ENCODE data around the gene PDCD1.
"Not testable (repeated sequence)": the region's sequence is repeated elsewhere in the genome, so short reads cannot be mapped to it uniquely, and the experiment has no call there.

Gene PDCD1

GRCh38 chr2:241858206-241859016 lies at the start of gene PDCD1:
Gene PDCD1 (minus strand): TSS chr2:241858894. CDS start chr2:241858838, 56 bp downstream.
- DNase-seq (ENCODE audit: low spot score) = no peak

DNA sequence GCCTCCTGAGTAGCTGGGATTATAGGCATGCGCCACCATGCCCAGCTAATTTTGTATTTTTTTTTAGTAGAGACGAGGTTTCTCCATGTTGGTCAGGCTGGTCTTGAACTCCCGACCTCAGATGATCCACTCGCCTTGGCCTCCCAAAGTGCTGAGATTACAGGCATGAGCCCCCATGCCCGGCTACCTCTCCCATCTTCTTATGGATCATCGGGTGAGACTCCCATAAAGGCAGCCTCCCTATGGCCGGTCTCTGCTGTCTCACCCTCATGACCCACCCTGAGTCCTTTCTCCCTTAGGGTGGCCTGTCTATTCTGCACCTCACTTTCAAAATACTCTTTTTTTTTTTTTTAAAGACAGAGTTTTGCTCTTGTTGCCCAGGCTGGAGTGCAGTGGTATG lies 49.1 kb upstream of the PDCD1 start:
- not testable (repeated sequence) for DNase-seq (ENCODE audit: low spot score)

GRCh38 chr2:241906826-241907570 lies 48.3 kb upstream of the PDCD1 start:
- no peak for DNase-seq (ENCODE audit: low spot score)

DNA sequence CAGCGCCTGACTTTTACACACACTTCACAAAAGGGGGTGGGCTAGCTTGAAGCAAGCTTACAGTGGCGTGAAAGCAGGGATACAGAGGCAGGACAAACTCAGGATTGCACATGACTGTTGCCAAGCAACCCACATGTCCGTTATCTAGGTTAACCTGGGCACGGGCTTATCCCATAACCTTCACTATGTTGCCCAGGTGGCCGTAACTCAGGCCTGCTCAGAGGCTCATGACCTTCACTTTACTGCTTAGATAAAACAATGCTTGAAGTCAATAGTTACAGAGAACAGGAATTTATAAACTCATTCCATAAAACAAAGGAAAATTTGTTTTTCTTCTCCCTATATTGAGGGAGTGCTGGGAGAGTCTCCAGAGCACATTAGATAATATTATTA lies 47.7 kb upstream of the PDCD1 start:
- DNase-seq (ENCODE audit: low spot score) = not testable (repeated sequence)

- DNase-seq (ENCODE audit: low spot score) = no peak
These were observed 47.2 kb upstream of the PDCD1 start for GRCh38 chr2:241905716-241906377.

DNA sequence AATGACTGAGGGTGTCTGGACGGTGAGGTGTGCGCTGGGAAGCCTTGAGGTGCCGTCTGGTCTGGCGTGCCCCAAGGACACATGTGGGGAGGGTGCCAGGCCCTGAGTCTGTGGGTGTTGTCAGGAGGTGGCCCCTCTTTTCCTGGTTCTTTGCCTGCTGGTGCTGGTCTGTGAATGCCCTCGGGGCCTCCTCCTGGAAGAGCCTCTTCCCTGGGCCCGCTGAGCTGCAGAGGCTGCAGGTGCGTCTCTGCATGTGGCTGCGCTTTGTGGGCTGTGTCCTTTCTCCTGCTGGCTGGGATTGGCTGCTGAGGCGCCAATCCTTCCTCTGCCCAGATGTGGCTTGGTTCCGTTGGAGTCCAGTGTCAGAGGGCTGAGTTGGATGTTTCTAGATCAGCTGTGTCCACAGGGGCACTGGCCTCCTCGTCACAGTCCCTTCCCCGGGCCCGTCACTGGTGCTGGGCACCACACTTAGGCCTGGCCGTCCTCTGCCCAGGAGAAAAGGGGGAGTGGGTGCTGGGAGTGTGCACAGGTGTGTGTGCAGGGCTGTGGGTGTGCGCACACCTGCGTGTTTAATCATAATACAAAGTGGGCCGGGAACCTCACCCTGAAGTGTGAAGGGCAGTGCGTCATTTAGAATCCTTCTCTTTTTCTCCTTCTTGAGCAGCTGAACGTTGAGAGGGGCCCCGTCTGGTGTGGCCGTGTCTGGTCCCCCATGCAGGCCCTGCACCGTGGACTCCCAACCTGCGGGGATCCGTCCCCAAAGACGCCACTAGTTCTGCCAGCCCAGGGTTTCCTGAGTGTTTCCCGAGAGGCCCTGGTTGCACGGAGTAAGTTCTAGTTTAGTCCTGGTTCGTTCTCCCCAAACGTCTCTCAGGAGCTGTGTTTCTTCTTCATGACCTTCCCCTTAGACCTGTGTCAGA lies 46.4 kb upstream of the PDCD1 start:
- DNase-seq (ENCODE audit: low spot score) = no peak

DNA sequence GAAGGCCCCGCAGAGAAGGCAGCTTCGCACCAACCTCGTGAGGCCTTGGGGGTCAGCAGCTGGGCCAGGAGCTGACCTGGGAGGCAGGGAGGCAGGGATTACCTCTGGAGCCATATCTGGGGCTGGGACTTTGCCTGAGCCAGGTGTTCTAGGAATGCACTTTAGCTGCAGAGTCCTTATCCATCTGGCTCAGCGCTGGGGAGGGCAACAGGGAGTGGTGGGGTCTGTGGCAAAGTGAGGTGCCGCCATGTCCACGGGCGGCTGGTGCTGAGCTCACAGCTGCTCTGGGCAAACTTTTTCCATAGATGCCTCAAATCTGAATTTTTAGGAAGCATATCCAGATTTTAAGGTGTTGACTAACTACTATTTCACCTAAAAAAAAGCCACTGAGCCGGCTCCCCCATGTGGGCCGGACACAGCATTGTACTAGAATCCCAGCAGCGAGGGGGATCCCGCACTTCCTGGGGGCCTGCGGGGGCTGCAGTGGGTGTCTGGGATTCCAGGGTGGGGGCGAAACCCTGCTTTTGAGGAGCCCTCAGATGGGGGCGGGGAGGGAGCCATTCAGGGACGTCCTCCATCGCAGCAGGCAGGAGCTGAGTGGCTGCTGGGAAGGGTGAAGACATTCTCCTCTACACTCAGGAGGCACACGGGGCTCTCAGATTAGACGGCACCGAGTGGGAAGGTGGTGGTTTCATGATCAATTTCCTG lies 45.5 kb upstream of the PDCD1 start:
- no peak for DNase-seq (ENCODE audit: low spot score)

DNA sequence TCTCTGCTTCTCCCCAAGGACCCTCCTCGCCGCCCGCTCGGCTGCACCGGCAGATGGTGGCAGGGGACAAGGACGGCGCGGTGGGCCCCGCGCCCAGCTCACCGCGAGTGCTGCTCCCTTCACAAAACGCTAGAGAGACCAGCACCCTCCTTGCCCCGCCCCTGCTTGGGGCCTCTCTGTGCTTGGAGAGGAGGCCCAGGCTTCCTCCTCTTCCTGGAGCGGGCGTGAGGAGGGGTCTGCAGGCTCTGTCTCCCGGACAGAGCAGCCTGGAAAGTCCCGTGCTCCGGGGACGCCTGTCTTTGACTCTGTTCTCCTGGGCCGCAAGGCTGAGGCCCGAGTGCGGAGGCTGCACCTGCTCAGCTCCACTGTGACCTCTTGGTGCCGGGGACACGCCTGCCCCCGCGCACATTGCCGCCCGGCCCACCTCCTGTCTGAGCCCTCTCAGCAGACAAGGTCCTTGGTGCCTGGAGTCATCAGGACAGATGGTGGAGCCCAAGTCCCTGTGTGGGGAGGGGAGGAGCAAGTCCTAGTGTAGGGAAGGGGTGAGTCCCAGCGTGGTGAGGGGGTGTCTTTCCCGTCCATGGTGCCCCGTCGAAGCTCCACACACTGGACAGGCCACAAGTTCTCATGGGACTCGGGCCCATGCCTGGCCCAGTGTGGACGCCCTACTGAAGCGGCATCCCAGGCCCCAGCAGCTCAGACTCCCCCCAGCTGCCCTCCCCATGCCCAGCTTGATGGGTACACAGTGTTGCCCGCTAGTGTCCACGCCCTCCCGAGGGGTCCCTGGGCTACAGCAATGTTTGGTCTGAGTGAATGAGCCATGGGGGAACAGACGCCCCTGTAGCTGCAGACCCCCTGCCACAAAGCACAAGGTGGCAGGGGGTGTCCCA lies 44.7 kb upstream of the PDCD1 start:
- no peak for DNase-seq (ENCODE audit: low spot score)

DNA sequence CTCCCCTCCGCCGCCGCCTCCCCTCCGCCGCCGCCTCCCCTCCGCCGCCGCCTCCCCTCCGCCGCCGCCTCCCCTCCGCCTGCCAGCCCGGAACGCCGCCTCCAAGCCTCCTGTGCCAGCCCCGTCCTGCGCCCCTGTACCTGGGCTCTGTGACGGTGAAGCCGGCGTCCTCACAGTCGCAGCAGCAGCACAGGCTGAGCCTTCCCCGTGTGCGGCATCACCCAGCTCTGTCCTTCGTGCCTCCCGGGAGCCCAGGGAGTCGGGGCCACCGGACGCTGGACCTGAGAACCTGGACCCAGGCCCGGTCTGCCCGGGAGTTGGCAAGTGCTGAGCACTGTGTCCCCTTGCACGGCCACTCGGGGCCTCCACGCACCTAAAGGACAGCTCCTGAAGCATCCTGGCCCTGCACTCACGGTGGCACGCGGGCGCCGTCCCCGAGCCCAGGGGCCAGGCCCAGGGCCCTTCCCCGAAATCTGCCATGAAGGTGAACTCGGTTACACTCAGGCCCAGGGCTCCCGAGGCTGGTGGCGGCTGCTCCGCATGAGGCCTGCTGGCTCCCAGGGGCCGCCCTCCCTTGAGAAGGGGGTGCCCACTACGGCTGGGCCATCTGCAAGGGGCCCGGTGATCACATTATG lies 43.8 kb upstream of the PDCD1 start:
- no peak for DNase-seq (ENCODE audit: low spot score)

GRCh38 chr2:241901500-241902351 lies 43.0 kb upstream of the PDCD1 start:
- no peak for DNase-seq (ENCODE audit: low spot score)

DNA sequence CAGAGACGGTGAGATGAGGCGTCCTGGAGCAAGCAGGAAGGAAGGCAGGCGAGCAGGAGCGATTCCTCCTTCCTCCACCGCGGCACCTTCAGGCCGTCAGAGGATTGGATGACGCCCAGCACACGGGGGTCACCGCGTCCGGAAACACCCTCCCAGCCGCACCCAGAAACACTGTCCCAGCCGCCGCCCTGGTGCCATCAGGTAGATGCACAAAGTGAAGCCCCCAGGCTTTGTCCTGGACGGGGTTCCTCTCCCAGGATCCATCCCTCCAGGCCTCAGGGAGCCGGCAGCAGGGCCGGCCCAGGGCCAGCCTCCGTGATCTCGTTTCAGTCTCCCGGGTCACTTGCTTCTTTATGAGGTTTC lies 42.3 kb upstream of the PDCD1 start:
- DNase-seq (ENCODE audit: low spot score) = no peak

- no peak for DNase-seq (ENCODE audit: low spot score)
These were observed 41.7 kb upstream of the PDCD1 start for GRCh38 chr2:241900251-241901017.

DNA sequence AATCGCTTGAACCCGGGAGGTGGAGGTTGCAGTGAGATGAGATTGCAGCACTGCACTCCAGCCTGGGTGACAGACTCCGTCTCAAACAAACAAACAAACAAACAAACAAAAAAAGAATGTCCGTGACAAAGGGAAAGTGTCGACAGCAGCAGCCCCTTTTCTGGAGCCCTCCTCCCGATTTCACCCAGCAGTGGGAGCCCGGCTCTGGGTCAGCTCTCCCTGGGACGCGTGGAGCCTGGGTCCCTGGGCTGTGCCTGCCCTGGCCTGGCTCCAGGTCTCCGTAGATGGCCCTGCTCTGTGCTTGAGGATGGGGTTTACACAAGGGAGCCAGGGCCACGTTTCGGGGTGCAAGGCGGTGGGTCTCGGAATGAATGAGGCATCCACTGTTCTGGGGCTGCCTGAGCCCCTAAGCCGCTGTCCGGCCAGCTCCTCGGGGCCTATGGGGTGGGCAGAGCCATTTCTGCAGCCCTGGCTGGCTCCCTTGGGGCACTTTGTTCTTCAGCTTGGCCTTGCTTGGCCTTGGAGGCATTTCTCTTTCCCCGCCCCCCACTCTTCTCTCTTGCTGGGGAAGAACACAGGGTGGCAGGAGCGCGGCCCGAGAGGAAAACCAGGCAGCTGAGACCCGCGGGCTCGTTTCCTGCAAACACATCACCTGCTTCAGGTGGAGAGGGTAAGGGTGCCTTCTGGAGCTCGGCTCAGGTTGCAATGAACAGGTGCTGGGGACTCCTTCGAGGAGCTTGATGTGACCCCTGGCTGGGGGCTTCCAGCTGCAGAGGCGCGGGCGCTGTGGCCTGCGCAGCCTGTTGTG lies 40.0 kb upstream of the PDCD1 start:
- DNase-seq (ENCODE audit: low spot score) = no peak

- no peak for DNase-seq (ENCODE audit: low spot score)
These were observed 38.7 kb upstream of the PDCD1 start for GRCh38 chr2:241897231-241897916.

GRCh38 chr2:241896746-241897201 lies 38.1 kb upstream of the PDCD1 start:
- no peak for DNase-seq (ENCODE audit: low spot score)
